Activated CD8-positive, alpha-beta memory T cell treated with anti-CD3 and anti-CD28 coated beads, Interleukin-2, amount 50 U/mL, for 24 hours (primary cell): Measurements from ENCODE around the gene RBBP8NL.

Experiments used
- DNase-seq: peaks from one replicate; pipeline ENCODE4 v3.0.0-alpha.2; 2020; ENCODE audit errors: extremely low read depth

RBBP8NL gene

GRCh38 chr20:62427172-62428001, at the start of gene RBBP8NL:
TSS of gene RBBP8NL (minus strand) at chr20:62427539. CDS start at chr20:62419647, 7,892 bp downstream.
- no peak for DNase-seq

- no peak for DNase-seq
These were observed 48.9 kb upstream of the RBBP8NL start for GRCh38 chr20:62476056-62476838.

- DNase-seq: no peak
These were observed 48.4 kb upstream of the RBBP8NL start, which contains the start of gene GATA5 for GRCh38 chr20:62475772-62476055. TSS of gene GATA5 (minus strand) at chr20:62475995. CDS start at chr20:62475521, 474 bp downstream.

GRCh38 chr20:62475027-62475771, 47.9 kb upstream of the RBBP8NL start:
- DNase-seq: no peak

- DNase-seq: no peak
These were observed 47.3 kb upstream of the RBBP8NL start for GRCh38 chr20:62474604-62475026.

- no peak for DNase-seq
These were observed 46.6 kb upstream of the RBBP8NL start for GRCh38 chr20:62473717-62474603.

- DNase-seq: no peak
These were observed 45.7 kb upstream of the RBBP8NL start for GRCh38 chr20:62472941-62473585.

- DNase-seq: no peak
These were observed 45.0 kb upstream of the RBBP8NL start for GRCh38 chr20:62472138-62472940.

- no peak for DNase-seq
These were observed 43.1 kb upstream of the RBBP8NL start for GRCh38 chr20:62470459-62470858.

GRCh38 chr20:62470001-62470400, 42.7 kb upstream of the RBBP8NL start:
- no peak for DNase-seq

- DNase-seq: no peak
These were observed 42.0 kb upstream of the RBBP8NL start for GRCh38 chr20:62469352-62469751.

GRCh38 chr20:62466806-62467537, 39.6 kb upstream of the RBBP8NL start:
- DNase-seq: no peak

GRCh38 chr20:62466072-62466760, 38.9 kb upstream of the RBBP8NL start:
- DNase-seq: no peak

GRCh38 chr20:62464990-62465389, 37.7 kb upstream of the RBBP8NL start:
- DNase-seq: no peak

GRCh38 chr20:62464425-62464770, 37.1 kb upstream of the RBBP8NL start:
- DNase-seq: no peak

GRCh38 chr20:62463651-62464424, 36.5 kb upstream of the RBBP8NL start:
- DNase-seq: no peak

GRCh38 chr20:62462976-62463592, 35.7 kb upstream of the RBBP8NL start:
- DNase-seq: no peak
